ENCODE data around the gene STMN1.

Gene STMN1

GRCh38 chr1:25902462-25902861, 3.8 kb downstream of the STMN1 start:
- H3K4me3 ChIP-seq (ENCODE audit: low read depth in 1 of 2, low read length in 2 of 2) = no peak overlapping the region
- H3K9ac ChIP-seq (ENCODE audit: low read length) = no peak overlapping the region
- H3K4me1 ChIP-seq (ENCODE audit: insufficient read depth, low read length) = peaks cover 16% of the 10 kb centered on the region
- no peak overlapping the region for H3K27ac ChIP-seq (ENCODE audit: low read depth, low read length)
- no peaks in the 10 kb centered on the region for H3K27me3 ChIP-seq (ENCODE audit: control insufficient read depth in 1 of 2, insufficient read depth in 2 of 2, low read length in 2 of 2)
- H3K9me3 ChIP-seq (ENCODE audit: low read length) = no peaks in the 10 kb centered on the region
- peaks cover 24% of the 10 kb centered on the region for H3K36me3 ChIP-seq (ENCODE audit: insufficient read depth, low read length)

GRCh38 chr1:25900219-25900618, 6.0 kb downstream of the STMN1 start:
- H3K4me1 ChIP-seq (ENCODE audit: insufficient read depth, low read length) = peaks cover 17% of the 10 kb centered on the region
- H3K36me3 ChIP-seq (ENCODE audit: insufficient read depth, low read length) = peaks cover 24% of the 10 kb centered on the region
- no peak overlapping the region for H3K27ac ChIP-seq (ENCODE audit: low read depth, low read length)
- no peak overlapping the region for H3K4me3 ChIP-seq (ENCODE audit: low read depth in 1 of 2, low read length in 2 of 2)
- no peaks in the 10 kb centered on the region for H3K9me3 ChIP-seq (ENCODE audit: low read length)
- no peak overlapping the region for H3K9ac ChIP-seq (ENCODE audit: low read length)
- no peaks in the 10 kb centered on the region for H3K27me3 ChIP-seq (ENCODE audit: control insufficient read depth in 1 of 2, insufficient read depth in 2 of 2, low read length in 2 of 2)

GRCh38 chr1:25899792-25900191, 6.4 kb downstream of the STMN1 start:
- Histone ChIP-seq H3K9me3 (ENCODE audit: low read length) (no peaks in the 10 kb centered on the region), H3K4me3 (ENCODE audit: low read depth in 1 of 2, low read length in 2 of 2) (no peak overlapping the region), H3K27me3 (ENCODE audit: control insufficient read depth in 1 of 2, insufficient read depth in 2 of 2, low read length in 2 of 2) (no peaks in the 10 kb centered on the region), H3K27ac (ENCODE audit: low read depth, low read length) (no peak overlapping the region), H3K4me1 (ENCODE audit: insufficient read depth, low read length) (peaks cover 13% of the 10 kb centered on the region), H3K36me3 (ENCODE audit: insufficient read depth, low read length) (peaks cover 24% of the 10 kb centered on the region), H3K9ac (ENCODE audit: low read length) (no peak overlapping the region)

- Histone ChIP-seq H3K4me1 (ENCODE audit: insufficient read depth, low read length) (peaks cover 6% of the 10 kb centered on the region), H3K9me3 (ENCODE audit: low read length) (no peaks in the 10 kb centered on the region), H3K4me3 (ENCODE audit: low read depth in 1 of 2, low read length in 2 of 2) (no peak overlapping the region), H3K27me3 (ENCODE audit: control insufficient read depth in 1 of 2, insufficient read depth in 2 of 2, low read length in 2 of 2) (no peaks in the 10 kb centered on the region), H3K27ac (ENCODE audit: low read depth, low read length) (no peak overlapping the region), H3K36me3 (ENCODE audit: insufficient read depth, low read length) (peaks cover 24% of the 10 kb centered on the region), H3K9ac (ENCODE audit: low read length) (no peak overlapping the region)
These were observed 7.8 kb downstream of the STMN1 start for GRCh38 chr1:25898223-25899015.

GRCh38 chr1:25897754-25898153, 8.5 kb downstream of the STMN1 start:
- no peaks in the 10 kb centered on the region for H3K27me3 ChIP-seq (ENCODE audit: control insufficient read depth in 1 of 2, insufficient read depth in 2 of 2, low read length in 2 of 2)
- H3K9ac ChIP-seq (ENCODE audit: low read length) = no peak overlapping the region
- H3K4me1 ChIP-seq (ENCODE audit: insufficient read depth, low read length) = peaks cover 6% of the 10 kb centered on the region
- H3K27ac ChIP-seq (ENCODE audit: low read depth, low read length) = no peak overlapping the region
- H3K9me3 ChIP-seq (ENCODE audit: low read length) = no peaks in the 10 kb centered on the region
- peaks cover 24% of the 10 kb centered on the region for H3K36me3 ChIP-seq (ENCODE audit: insufficient read depth, low read length)
- H3K4me3 ChIP-seq (ENCODE audit: low read depth in 1 of 2, low read length in 2 of 2) = no peak overlapping the region

GRCh38 chr1:25896266-25896665, 10.0 kb downstream of the STMN1 start:
- H3K9ac ChIP-seq (ENCODE audit: low read length) = no peak overlapping the region
- no peak overlapping the region for H3K4me3 ChIP-seq (ENCODE audit: low read depth in 1 of 2, low read length in 2 of 2)
- H3K36me3 ChIP-seq (ENCODE audit: insufficient read depth, low read length) = peaks cover 21% of the 10 kb centered on the region
- no peaks in the 10 kb centered on the region for H3K9me3 ChIP-seq (ENCODE audit: low read length)
- no peaks in the 10 kb centered on the region for H3K27me3 ChIP-seq (ENCODE audit: control insufficient read depth in 1 of 2, insufficient read depth in 2 of 2, low read length in 2 of 2)
- H3K27ac ChIP-seq (ENCODE audit: low read depth, low read length) = no peak overlapping the region
- peaks cover 11% of the 10 kb centered on the region for H3K4me1 ChIP-seq (ENCODE audit: insufficient read depth, low read length)

- Histone ChIP-seq H3K4me3 (ENCODE audit: low read depth in 1 of 2, low read length in 2 of 2) (peak overlapping the region; percentile 2 to 46), H3K9ac (ENCODE audit: low read length) (no peak overlapping the region), H3K27ac (ENCODE audit: low read depth, low read length) (no peak overlapping the region), H3K4me1 (ENCODE audit: insufficient read depth, low read length) (peaks cover 11% of the 10 kb centered on the region), H3K36me3 (ENCODE audit: insufficient read depth, low read length) (peaks cover 13% of the 10 kb centered on the region), H3K27me3 (ENCODE audit: control insufficient read depth in 1 of 2, insufficient read depth in 2 of 2, low read length in 2 of 2) (no peaks in the 10 kb centered on the region), H3K9me3 (ENCODE audit: low read length) (no peaks in the 10 kb centered on the region)
These were observed 10.7 kb downstream of the STMN1 start for GRCh38 chr1:25895365-25895990.

GRCh38 chr1:25893116-25893515, 13.1 kb downstream of the STMN1 start:
- Histone ChIP-seq H3K27ac (ENCODE audit: low read depth, low read length) (no peak overlapping the region), H3K9me3 (ENCODE audit: low read length) (no peaks in the 10 kb centered on the region), H3K36me3 (ENCODE audit: insufficient read depth, low read length) (no peaks in the 10 kb centered on the region), H3K4me1 (ENCODE audit: insufficient read depth, low read length) (peaks cover 11% of the 10 kb centered on the region), H3K27me3 (ENCODE audit: control insufficient read depth in 1 of 2, insufficient read depth in 2 of 2, low read length in 2 of 2) (no peaks in the 10 kb centered on the region), H3K4me3 (ENCODE audit: low read depth in 1 of 2, low read length in 2 of 2) (no peak overlapping the region), H3K9ac (ENCODE audit: low read length) (no peak overlapping the region)

- no peak overlapping the region for H3K9ac ChIP-seq (ENCODE audit: low read length)
- H3K4me1 ChIP-seq (ENCODE audit: insufficient read depth, low read length) = peaks cover 11% of the 10 kb centered on the region
- no peak overlapping the region for H3K4me3 ChIP-seq (ENCODE audit: low read depth in 1 of 2, low read length in 2 of 2)
- no peaks in the 10 kb centered on the region for H3K27me3 ChIP-seq (ENCODE audit: control insufficient read depth in 1 of 2, insufficient read depth in 2 of 2, low read length in 2 of 2)
- no peaks in the 10 kb centered on the region for H3K36me3 ChIP-seq (ENCODE audit: insufficient read depth, low read length)
- H3K9me3 ChIP-seq (ENCODE audit: low read length) = no peaks in the 10 kb centered on the region
- no peak overlapping the region for H3K27ac ChIP-seq (ENCODE audit: low read depth, low read length)
These were observed 14.6 kb downstream of the STMN1 start for GRCh38 chr1:25891606-25892005.

GRCh38 chr1:25890239-25891034, 15.8 kb downstream of the STMN1 start:
- Histone ChIP-seq H3K27me3 (ENCODE audit: control insufficient read depth in 1 of 2, insufficient read depth in 2 of 2, low read length in 2 of 2) (no peaks in the 10 kb centered on the region), H3K4me1 (ENCODE audit: insufficient read depth, low read length) (peaks cover 5% of the 10 kb centered on the region), H3K9ac (ENCODE audit: low read length) (no peak overlapping the region), H3K4me3 (ENCODE audit: low read depth in 1 of 2, low read length in 2 of 2) (no peak overlapping the region), H3K9me3 (ENCODE audit: low read length) (no peaks in the 10 kb centered on the region), H3K36me3 (ENCODE audit: insufficient read depth, low read length) (no peaks in the 10 kb centered on the region), H3K27ac (ENCODE audit: low read depth, low read length) (no peak overlapping the region)

- peaks cover 4% of the 10 kb centered on the region for H3K4me1 ChIP-seq (ENCODE audit: insufficient read depth, low read length)
- no peak overlapping the region for H3K9ac ChIP-seq (ENCODE audit: low read length)
- no peaks in the 10 kb centered on the region for H3K27me3 ChIP-seq (ENCODE audit: control insufficient read depth in 1 of 2, insufficient read depth in 2 of 2, low read length in 2 of 2)
- H3K9me3 ChIP-seq (ENCODE audit: low read length) = no peaks in the 10 kb centered on the region
- no peak overlapping the region for H3K27ac ChIP-seq (ENCODE audit: low read depth, low read length)
- H3K36me3 ChIP-seq (ENCODE audit: insufficient read depth, low read length) = no peaks in the 10 kb centered on the region
- no peak overlapping the region for H3K4me3 ChIP-seq (ENCODE audit: low read depth in 1 of 2, low read length in 2 of 2)
These were observed 16.7 kb downstream of the STMN1 start for GRCh38 chr1:25889470-25889869.
